Gastrocnemius medialis (tissue), 4 donors: ENCODE results near the gene NDUFB10.
A peak's percentile ranks its signal among the peaks of the same experiment; 100 is the strongest.

Source experiments
- CTCF ChIP-seq, 5 experiments: fragments of 450-650 bp in 3 of 5; fragments of 200-600 bp in 2 of 5; sonication (generic) in 2 of 5; IDR thresholded peaks in 4 of 5; conservative IDR thresholded peaks in 1 of 5; 1 replicate in 4 of 5; 2 replicates in 1 of 5; pipeline ENCODE4 v1.5.1; 2016 to 2019; ENCODE audit warnings: antibody characterized with exemption in 5 of 5, mild to moderate bottlenecking in 3 of 5, moderate library complexity in 3 of 5
- POLR2A ChIP-seq, 2 donors: fragments of 450-650 bp; IDR thresholded peaks; one replicate each; pipeline ENCODE4 v1.6.1; 2017; ENCODE audit warnings: antibody characterized with exemption in 2 of 2, mild to moderate bottlenecking in 2 of 2, moderate library complexity in 2 of 2

- TF ChIP-seq CTCF (IDR thresholded peaks at IDR 0.05 in 4 of 5, conservative IDR thresholded peaks at IDR 0.05 in 1 of 5) (peak in 4 of 5 experiments; percentile 20 to 45 (median 35)), POLR2A (IDR thresholded peaks at IDR 0.05) (peak; percentile 29 to 54)
Measured at GRCh38 chr16:1983544-1984346, 24.4 kb downstream of the NDUFB10 start, which contains the start of gene GFER.
